Activated naive CD4-positive, alpha-beta T cell treated with anti-CD3 and anti-CD28 coated beads for 36 hours (primary cell): ENCODE data around the gene OR51A4. TPM values are rescaled to one million over a fixed set of nuclear protein-coding genes. Genes with fewer than 3 reads are reported as not detected.
"Not testable (repeated sequence)": the region's sequence is repeated elsewhere in the genome, so short reads cannot be mapped to it uniquely, and the experiment has no call there.

Source experiments
- CTCF ChIA-PET: fragments of 350-600 bp; sonication (Branson Sonifier 250); formaldehyde crosslinking; loops from one replicate; lab custom pipeline; 2021; ENCODE audit warnings: antibody characterized with exemption; lab: Charles Lee
- DNase-seq: peaks from one replicate; pipeline ENCODE4 v3.0.0-alpha.2; 2020
- H3K27ac Mint-ChIP-seq: one replicate; pipeline ENCODE4 v1.8.0; 2021; ENCODE audit warnings: mild to moderate bottlenecking, mixed read lengths
- H3K27me3 Mint-ChIP-seq: one replicate; pipeline ENCODE4 v1.8.0; 2021; ENCODE audit warnings: low read depth, mixed read lengths
- H3K36me3 Mint-ChIP-seq: one replicate; pipeline ENCODE4 v1.8.0; 2021; ENCODE audit warnings: low read depth, mixed read lengths
- H3K4me1 Mint-ChIP-seq: one replicate; pipeline ENCODE4 v1.8.0; 2021; ENCODE audit warnings: low read depth, mixed read lengths
- H3K4me3 Mint-ChIP-seq: one replicate; pipeline ENCODE4 v1.8.0; 2021; ENCODE audit warnings: mild to moderate bottlenecking, moderate library complexity, mixed read lengths
- H3K9me3 Mint-ChIP-seq: one replicate; pipeline ENCODE4 v1.8.0; 2021; ENCODE audit warnings: mixed read lengths
- intact Hi-C: fragments of 100-400 bp; cut with micrococcal nuclease; formaldehyde crosslinking; loops from one replicate; pipeline ENCODE4 v1.15.1; 2023
- total RNA-seq, 2 experiments: library from RNA; stranded (reverse); gene quantifications; one replicate each; pipeline ENCODE4 v1.2.3, GENCODE V29; 2021

OR51A4 gene
- total RNA-seq = not detected

GRCh38 chr11:4947505-4947904 lies at the start of gene OR51A4:
Gene OR51A4, minus strand, starts transcription at chr11:4947605. Its CDS starts 505 bp downstream, at chr11:4947100.
- Mint-ChIP-seq H3K27me3 (peaks cover 2% of the 10 kb centered on the region), H3K4me1 (no peaks in the 10 kb centered on the region), H3K9me3 (no peaks in the 10 kb centered on the region), H3K4me3 (no peak within 1 kb of the TSS), H3K36me3 (no peaks in the 10 kb centered on the region), H3K27ac (no peak within 1 kb of the TSS)
- CTCF ChIA-PET = no interaction called here
- no peak for DNase-seq
- intact Hi-C loops = no loop called here

- CTCF ChIA-PET = no interaction called here
- no peaks in the 10 kb centered on the region for H3K4me1 Mint-ChIP-seq
- no peak within 1 kb of the TSS for H3K4me3 Mint-ChIP-seq
- H3K27me3 Mint-ChIP-seq = peaks cover 9% of the 10 kb centered on the region
- intact Hi-C loops = no loop called here
- no peaks in the 10 kb centered on the region for H3K36me3 Mint-ChIP-seq
- H3K27ac Mint-ChIP-seq = no peak within 1 kb of the TSS
- H3K9me3 Mint-ChIP-seq = no peaks in the 10 kb centered on the region
- no peak for DNase-seq
Measured at GRCh38 chr11:4994551-4994950, 47.1 kb upstream of the OR51A4 start, which contains the start of gene OR51L1. Gene OR51L1, plus strand, starts transcription at chr11:4994851. Its CDS starts 4,132 bp downstream, at chr11:4998983.

GRCh38 chr11:4991060-4991459 lies 43.7 kb upstream of the OR51A4 start:
- Mint-ChIP-seq H3K27me3 (peaks cover 4% of the 10 kb centered on the region), H3K36me3 (no peaks in the 10 kb centered on the region), H3K27ac (no peak overlapping the region), H3K9me3 (no peaks in the 10 kb centered on the region), H3K4me1 (no peaks in the 10 kb centered on the region), H3K4me3 (no peak overlapping the region)
- intact Hi-C loops = no loop called here
- DNase-seq = no peak
- CTCF ChIA-PET = no interaction called here

- Mint-ChIP-seq H3K36me3 (no peaks in the 10 kb centered on the region), H3K4me3 (no peak overlapping the region), H3K9me3 (no peaks in the 10 kb centered on the region), H3K27me3 (no peaks in the 10 kb centered on the region), H3K4me1 (no peaks in the 10 kb centered on the region), H3K27ac (no peak overlapping the region)
- intact Hi-C loops = no loop called here
- DNase-seq = no peak
- CTCF ChIA-PET = no interaction called here
Measured at GRCh38 chr11:4983841-4984240, 36.4 kb upstream of the OR51A4 start.

- Mint-ChIP-seq H3K4me3 (no peak overlapping the region), H3K36me3 (no peaks in the 10 kb centered on the region), H3K9me3 (peaks cover 4% of the 10 kb centered on the region), H3K27ac (no peak overlapping the region), H3K27me3 (no peaks in the 10 kb centered on the region), H3K4me1 (no peaks in the 10 kb centered on the region)
- CTCF ChIA-PET = no interaction called here
- intact Hi-C loops = no loop called here
- DNase-seq = no peak
Measured at GRCh38 chr11:4982678-4983077, 35.3 kb upstream of the OR51A4 start.

GRCh38 chr11:4979036-4979435 lies 31.6 kb upstream of the OR51A4 start:
- CTCF ChIA-PET = no interaction called here

GRCh38 chr11:4975436-4975835 lies 28.0 kb upstream of the OR51A4 start:
- Mint-ChIP-seq H3K27me3 (no peaks in the 10 kb centered on the region), H3K27ac (no peak overlapping the region), H3K9me3 (peaks cover 5% of the 10 kb centered on the region), H3K4me1 (no peaks in the 10 kb centered on the region), H3K36me3 (no peaks in the 10 kb centered on the region), H3K4me3 (no peak overlapping the region)
- intact Hi-C loops = no loop called here
- CTCF ChIA-PET = no interaction called here
- DNase-seq = no peak

More at GRCh38 chr11:4979036-4979435, 31.6 kb upstream of the OR51A4 start:
- Mint-ChIP-seq H3K36me3 (no peaks in the 10 kb centered on the region), H3K27ac (no peak overlapping the region), H3K9me3 (peaks cover 5% of the 10 kb centered on the region), H3K4me3 (no peak overlapping the region), H3K27me3 (no peaks in the 10 kb centered on the region), H3K4me1 (no peaks in the 10 kb centered on the region)
- intact Hi-C loops = no loop called here
- no peak for DNase-seq

- Mint-ChIP-seq H3K9me3 (no peaks in the 10 kb centered on the region), H3K4me3 (no peak overlapping the region), H3K27me3 (peaks cover 6% of the 10 kb centered on the region), H3K27ac (no peak overlapping the region), H3K36me3 (no peaks in the 10 kb centered on the region), H3K4me1 (no peaks in the 10 kb centered on the region)
- CTCF ChIA-PET = no interaction called here
- DNase-seq = no peak
- intact Hi-C loops = no loop called here
Measured at GRCh38 chr11:4962816-4963215, 15.4 kb upstream of the OR51A4 start.

- intact Hi-C loops = no loop called here
- no peak overlapping the region for H3K27ac Mint-ChIP-seq
- CTCF ChIA-PET = no interaction called here
- DNase-seq = no peak
- H3K4me1 Mint-ChIP-seq = no peaks in the 10 kb centered on the region
- no peaks in the 10 kb centered on the region for H3K36me3 Mint-ChIP-seq
- H3K9me3 Mint-ChIP-seq = no peaks in the 10 kb centered on the region
- H3K27me3 Mint-ChIP-seq = peaks cover 3% of the 10 kb centered on the region
- H3K4me3 Mint-ChIP-seq = no peak overlapping the region
Measured at GRCh38 chr11:4960877-4961276, 13.5 kb upstream of the OR51A4 start.

- no peak for DNase-seq
- H3K4me1 Mint-ChIP-seq = no peaks in the 10 kb centered on the region
- intact Hi-C loops = no loop called here
- no peaks in the 10 kb centered on the region for H3K36me3 Mint-ChIP-seq
- no peak overlapping the region for H3K27ac Mint-ChIP-seq
- no peak overlapping the region for H3K4me3 Mint-ChIP-seq
- H3K27me3 Mint-ChIP-seq = peaks cover 2% of the 10 kb centered on the region
- H3K9me3 Mint-ChIP-seq = peaks cover 1% of the 10 kb centered on the region
- CTCF ChIA-PET = interaction anchor here (0.7 kb wide), 1 partner anchor 37 kb away, joined by 3 read pairs; no protein-coding TSS in a partner anchor
Measured at GRCh38 chr11:4957396-4957795, 10.0 kb upstream of the OR51A4 start.

- CTCF ChIA-PET = not testable (repeated sequence)
Measured at GRCh38 chr11:4955613-4956012, 8.2 kb upstream of the OR51A4 start, which contains the start of gene OR51A2. Gene OR51A2, minus strand, starts transcription at chr11:4955713. Its CDS starts 0 bp downstream, at chr11:4955713.

GRCh38 chr11:4936745-4937144 lies 10.7 kb downstream of the OR51A4 start:
- Mint-ChIP-seq H3K9me3 (no peaks in the 10 kb centered on the region), H3K27me3 (peaks cover 5% of the 10 kb centered on the region), H3K4me3 (no peak overlapping the region), H3K36me3 (no peaks in the 10 kb centered on the region), H3K27ac (no peak overlapping the region), H3K4me1 (no peaks in the 10 kb centered on the region)
- intact Hi-C loops = no loop called here
- no peak for DNase-seq
- CTCF ChIA-PET = no interaction called here

More at GRCh38 chr11:4955613-4956012, 8.2 kb upstream of the OR51A4 start, which contains the start of gene OR51A2:
- H3K4me3 Mint-ChIP-seq, H3K4me1 Mint-ChIP-seq, H3K27ac Mint-ChIP-seq, H3K36me3 Mint-ChIP-seq, H3K27me3 Mint-ChIP-seq, DNase-seq, intact Hi-C loops, H3K9me3 Mint-ChIP-seq: not testable (repeated sequence)

- Mint-ChIP-seq H3K4me3 (no peak overlapping the region), H3K36me3 (no peaks in the 10 kb centered on the region), H3K27ac (no peak overlapping the region), H3K27me3 (peaks cover 5% of the 10 kb centered on the region), H3K9me3 (no peaks in the 10 kb centered on the region), H3K4me1 (no peaks in the 10 kb centered on the region)
- intact Hi-C loops = no loop called here
- DNase-seq = no peak
- CTCF ChIA-PET = no interaction called here
Measured at GRCh38 chr11:4932751-4933150, 14.7 kb downstream of the OR51A4 start.
